NCI-H1436 (cell line): ENCODE data around the gene FAM181A.

ENCODE experiments used
- DNase-seq: peaks from one replicate; lab custom pipeline; 2025; lab: John Stamatoyannopoulos, UW

FAM181A gene

GRCh38 chr14:93926873-93927799 is at the start of gene FAM181A:
FAM181A (plus strand) TSS chr14:93927344; CDS start chr14:93928286, 942 bp downstream.
- DNase-seq = no peak

GRCh38 chr14:93878212-93878611 is 48.9 kb upstream of the FAM181A start:
- DNase-seq = no peak

GRCh38 chr14:93878871-93879270 is 48.3 kb upstream of the FAM181A start:
- DNase-seq = no peak

- DNase-seq = no peak
Measured at GRCh38 chr14:93879362-93879983, 47.7 kb upstream of the FAM181A start.

- peak; percentile 18 for DNase-seq
Measured at GRCh38 chr14:93880021-93880820, 46.9 kb upstream of the FAM181A start.

- DNase-seq = no peak
Measured at GRCh38 chr14:93884950-93885349, 42.2 kb upstream of the FAM181A start.

GRCh38 chr14:93888995-93889394 is 38.1 kb upstream of the FAM181A start:
- no peak for DNase-seq

GRCh38 chr14:93889739-93890483 is 37.2 kb upstream of the FAM181A start:
- DNase-seq = no peak

GRCh38 chr14:93891756-93892504 is 35.2 kb upstream of the FAM181A start:
- DNase-seq = no peak

GRCh38 chr14:93892505-93892839 is 34.7 kb upstream of the FAM181A start:
- DNase-seq = no peak

- DNase-seq = peak; percentile 5
Measured at GRCh38 chr14:93892923-93893558, 34.1 kb upstream of the FAM181A start.

- DNase-seq = no peak
Measured at GRCh38 chr14:93893661-93894261, 33.4 kb upstream of the FAM181A start.

- DNase-seq = no peak
Measured at GRCh38 chr14:93895023-93895604, 32.0 kb upstream of the FAM181A start.

- DNase-seq = no peak
Measured at GRCh38 chr14:93897476-93897845, 29.7 kb upstream of the FAM181A start.

GRCh38 chr14:93898081-93898611 is 29.0 kb upstream of the FAM181A start:
- no peak for DNase-seq

GRCh38 chr14:93898731-93899130 is 28.4 kb upstream of the FAM181A start:
- no peak for DNase-seq

- no peak for DNase-seq
Measured at GRCh38 chr14:93901813-93902212, 25.3 kb upstream of the FAM181A start.

- DNase-seq = no peak
Measured at GRCh38 chr14:93902619-93903307, 24.4 kb upstream of the FAM181A start.
